GOT3 (cell line): ENCODE data around the gene CLTA.
"Not testable (repeated sequence)": the region's sequence is repeated elsewhere in the genome, so short reads cannot be mapped to it uniquely, and the experiment has no call there.

Source experiments
- DNase-seq: peaks from one replicate; lab custom pipeline; 2025; ENCODE audit warnings: mixed read lengths; lab: John Stamatoyannopoulos, UW

Gene CLTA

GRCh38 chr9:36247356-36247755 lies 56.6 kb downstream of the CLTA start:
- no peak for DNase-seq

GRCh38 chr9:36248061-36248460 lies 57.3 kb downstream of the CLTA start:
- not testable (repeated sequence) for DNase-seq

- no peak for DNase-seq
Measured at GRCh38 chr9:36249189-36249588, 58.5 kb downstream of the CLTA start.

- no peak for DNase-seq
Measured at GRCh38 chr9:36250079-36250478, 59.4 kb downstream of the CLTA start.

GRCh38 chr9:36251428-36251827 lies 60.7 kb downstream of the CLTA start:
- DNase-seq = no peak

GRCh38 chr9:36258208-36258995 lies 67.7 kb downstream of the CLTA start, which contains the start of gene GNE:
TSS of gene GNE (minus strand) at chr9:36258448. CDS start at chr9:36249355, 9,093 bp downstream.
- peak; percentile 81 for DNase-seq

- DNase-seq = no peak
Measured at GRCh38 chr9:36258996-36259533, 68.3 kb downstream of the CLTA start.
